MCF 10A (cell line): Measurements from ENCODE around the gene EIF2S2. TPM values are rescaled to one million over a fixed set of nuclear protein-coding genes. Genes with fewer than 3 reads are reported as not detected.
A peak's percentile ranks its signal among the peaks of the same experiment; 100 is the strongest.

ENCODE experiments used
- BruUV-seq: library from RNA; stranded (reverse); fragments of 400-500 nt; replicated peaks from 2 replicates; lab custom pipeline; 2021; lab: Mats Ljungman, UMichigan
- CTCF ChIA-PET: fragments of 300-600 bp; sonication (Branson Sonifier 250); formaldehyde crosslinking; extraction: SDS; loops from one replicate; lab custom pipeline; 2021; ENCODE audit warnings: antibody characterized with exemption, inconsistent platforms; lab: Yijun Ruan, JAX
- POLR2A ChIA-PET: fragments of 300-600, 350-650 bp; sonication (Branson Sonifier 250); formaldehyde crosslinking; extraction: SDS; loops from one replicate; lab custom pipeline; 2020; ENCODE audit warnings: antibody characterized with exemption, inconsistent platforms; lab: Yijun Ruan, JAX
- DNase-seq: peaks from one replicate; pipeline ENCODE4 v3.0.0-alpha.2; 2018; ENCODE audit not compliant: unreplicated experiment
- H3K27ac Mint-ChIP-seq: one replicate; pipeline ENCODE4 v1.8.0; 2022; ENCODE audit warnings: mild to moderate bottlenecking, low read depth, mixed read lengths; ENCODE audit not compliant: unreplicated experiment
- H3K27me3 Mint-ChIP-seq: one replicate; pipeline ENCODE4 v1.8.0; 2022; ENCODE audit warnings: mixed read lengths; ENCODE audit not compliant: insufficient read depth, unreplicated experiment
- H3K36me3 Mint-ChIP-seq: one replicate; pipeline ENCODE4 v1.8.0; 2022; ENCODE audit warnings: mild to moderate bottlenecking, moderate library complexity, mixed read lengths; ENCODE audit not compliant: insufficient read depth, unreplicated experiment
- H3K4me1 Mint-ChIP-seq: one replicate; pipeline ENCODE4 v1.8.0; 2022; ENCODE audit warnings: mixed read lengths; ENCODE audit not compliant: insufficient read depth, unreplicated experiment
- H3K4me3 Mint-ChIP-seq: one replicate; pipeline ENCODE4 v1.8.0; 2022; ENCODE audit warnings: mild to moderate bottlenecking, moderate library complexity, mixed read lengths; ENCODE audit not compliant: unreplicated experiment
- H3K9me3 Mint-ChIP-seq: one replicate; pipeline ENCODE4 v1.8.0; 2022; ENCODE audit warnings: mixed read lengths; ENCODE audit not compliant: unreplicated experiment
- CTCF ChIP-seq: fragments of 200-600 bp; IDR thresholded peaks from one replicate; pipeline ENCODE4 v1.8.0; 2022; ENCODE audit warnings: antibody characterized with exemption, mild to moderate bottlenecking; ENCODE audit not compliant: unreplicated experiment
- intact Hi-C: fragments of 100-400 bp; cut with micrococcal nuclease; formaldehyde crosslinking; loops from 2 replicates; pipeline ENCODE4 v1.14.1; 2022
- total RNA-seq: library from RNA; stranded (reverse); gene quantifications from 2 replicates; pipeline ENCODE4 v1.2.3, GENCODE V29; 2022

EIF2S2 gene
- total RNA-seq, 1 experiment from 2014 or later: 191 TPM

- no peak overlapping the region for H3K4me3 Mint-ChIP-seq
- intact Hi-C loops: no loop called here
- H3K9me3 Mint-ChIP-seq: no peaks in the 10 kb centered on the region
- BruUV-seq: no TSS peak
- no peak for TF ChIP-seq CTCF
- no peak for DNase-seq
- peaks cover 92% of the 10 kb centered on the region for H3K36me3 Mint-ChIP-seq
- ChIA-PET CTCF (interaction anchor here (0.6 to 0.7 kb wide), 3 partner anchors 367 to 439 kb away, joined by 3 to 4 read pairs (median 3); no protein-coding TSS in a partner anchor), POLR2A (interaction anchor here (0.7 to 1.1 kb wide), 2 partner anchors 16 to 20 kb away, joined by 3 to 5 read pairs; no protein-coding TSS in a partner anchor)
- H3K27me3 Mint-ChIP-seq: no peaks in the 10 kb centered on the region
- no peak overlapping the region for H3K27ac Mint-ChIP-seq
- peaks cover 50% of the 10 kb centered on the region for H3K4me1 Mint-ChIP-seq
Measured at GRCh38 chr20:34105978-34106675, 5.9 kb downstream of the EIF2S2 start.

- no peaks in the 10 kb centered on the region for H3K9me3 Mint-ChIP-seq
- H3K4me1 Mint-ChIP-seq: peaks cover 39% of the 10 kb centered on the region
- POLR2A ChIA-PET: interaction anchor here (0.7 to 5.6 kb wide), 5 partner anchors 8 to 1218 kb away, joined by 3 to 40 read pairs (median 4); partner anchors contain the start of gene EIF2S2
- DNase-seq: no peak
- TF ChIP-seq CTCF: no peak
- no peak overlapping the region for H3K27ac Mint-ChIP-seq
- no TSS peak for BruUV-seq
- no peaks in the 10 kb centered on the region for H3K27me3 Mint-ChIP-seq
- intact Hi-C loops: no loop called here
- CTCF ChIA-PET: interaction anchor here (1.0 kb wide), 1 partner anchor 312 kb away, joined by 3 read pairs; no protein-coding TSS in a partner anchor
- H3K4me3 Mint-ChIP-seq: no peak overlapping the region
- peaks cover 98% of the 10 kb centered on the region for H3K36me3 Mint-ChIP-seq
Measured at GRCh38 chr20:34104059-34104458, 8.0 kb downstream of the EIF2S2 start.

GRCh38 chr20:34102342-34102741 is 9.7 kb downstream of the EIF2S2 start:
- Mint-ChIP-seq H3K36me3 (peaks cover 98% of the 10 kb centered on the region), H3K27ac (no peak overlapping the region), H3K4me3 (no peak overlapping the region), H3K9me3 (no peaks in the 10 kb centered on the region), H3K4me1 (peaks cover 25% of the 10 kb centered on the region), H3K27me3 (no peaks in the 10 kb centered on the region)
- CTCF ChIA-PET: interaction anchor here (0.6 to 1.0 kb wide), 4 partner anchors 28 to 1368 kb away, joined by 3 to 4 read pairs (median 3); no protein-coding TSS in a partner anchor
- POLR2A ChIA-PET: interaction anchor here (0.8 to 5.6 kb wide), 4 partner anchors 9 to 26 kb away, joined by 3 to 40 read pairs (median 5); partner anchors contain the start of gene EIF2S2
- DNase-seq: no peak
- intact Hi-C loops: no loop called here
- TSS peak; percentile 2 for BruUV-seq
- TF ChIP-seq CTCF: no peak

GRCh38 chr20:34100576-34100975 is 11.5 kb downstream of the EIF2S2 start:
- H3K27me3 Mint-ChIP-seq: no peaks in the 10 kb centered on the region
- BruUV-seq: no TSS peak
- H3K4me1 Mint-ChIP-seq: peaks cover 13% of the 10 kb centered on the region
- POLR2A ChIA-PET: interaction anchor here (1.0 to 5.6 kb wide), 3 partner anchors 8 to 12 kb away, joined by 4 to 40 read pairs (median 6); partner anchors contain the start of gene EIF2S2
- H3K9me3 Mint-ChIP-seq: no peaks in the 10 kb centered on the region
- no peak for DNase-seq
- TF ChIP-seq CTCF: no peak
- CTCF ChIA-PET: interaction anchor here (0.6 to 1.1 kb wide), 4 partner anchors 9 to 90 kb away, joined by 3 to 4 read pairs (median 4); no protein-coding TSS in a partner anchor
- peaks cover 100% of the 10 kb centered on the region for H3K36me3 Mint-ChIP-seq
- H3K27ac Mint-ChIP-seq: no peak overlapping the region
- intact Hi-C loops: no loop called here
- H3K4me3 Mint-ChIP-seq: no peak overlapping the region
